ENCODE data around the gene FOS.

DNA sequence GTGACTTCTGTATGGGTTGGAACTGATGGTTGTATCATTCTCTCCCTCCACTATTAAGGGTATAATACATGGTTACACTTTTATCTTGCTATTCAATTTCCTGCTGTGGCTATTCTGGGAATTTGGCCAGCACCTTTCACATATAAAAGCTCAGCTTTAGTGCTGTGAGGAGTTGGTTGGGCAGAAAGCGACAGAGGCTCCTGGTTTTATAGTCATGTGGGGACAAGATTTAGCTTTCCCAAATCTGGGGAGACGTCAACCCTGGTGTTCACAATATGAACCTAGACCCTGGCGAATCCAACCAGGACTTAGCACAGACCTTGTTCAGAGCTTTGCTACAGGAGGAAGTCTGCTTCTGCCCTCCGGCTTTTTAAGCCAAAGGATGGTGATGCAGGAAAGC is 36.5 kb downstream of the FOS start:
- TF ChIP-seq, protein P1, sequence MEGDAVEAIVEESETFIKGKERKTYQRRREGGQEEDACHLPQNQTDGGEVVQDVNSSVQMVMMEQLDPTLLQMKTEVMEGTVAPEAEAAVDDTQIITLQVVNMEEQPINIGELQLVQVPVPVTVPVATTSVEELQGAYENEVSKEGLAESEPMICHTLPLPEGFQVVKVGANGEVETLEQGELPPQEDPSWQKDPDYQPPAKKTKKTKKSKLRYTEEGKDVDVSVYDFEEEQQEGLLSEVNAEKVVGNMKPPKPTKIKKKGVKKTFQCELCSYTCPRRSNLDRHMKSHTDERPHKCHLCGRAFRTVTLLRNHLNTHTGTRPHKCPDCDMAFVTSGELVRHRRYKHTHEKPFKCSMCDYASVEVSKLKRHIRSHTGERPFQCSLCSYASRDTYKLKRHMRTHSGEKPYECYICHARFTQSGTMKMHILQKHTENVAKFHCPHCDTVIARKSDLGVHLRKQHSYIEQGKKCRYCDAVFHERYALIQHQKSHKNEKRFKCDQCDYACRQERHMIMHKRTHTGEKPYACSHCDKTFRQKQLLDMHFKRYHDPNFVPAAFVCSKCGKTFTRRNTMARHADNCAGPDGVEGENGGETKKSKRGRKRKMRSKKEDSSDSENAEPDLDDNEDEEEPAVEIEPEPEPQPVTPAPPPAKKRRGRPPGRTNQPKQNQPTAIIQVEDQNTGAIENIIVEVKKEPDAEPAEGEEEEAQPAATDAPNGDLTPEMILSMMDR (conservative IDR thresholded peaks at IDR 0.05 in 1 of 2, IDR thresholded peaks at IDR 0.05 in 1 of 2; ENCODE audit: extremely low read depth in 1 of 2, insufficient read depth in 1 of 2, low read depth in 1 of 2, low read length in 2 of 2), result no peak
- TF ChIP-seq EZH2 (IDR thresholded peaks at IDR 0.05; ENCODE audit: borderline replicate concordance, low read length), result no peak

Measured in mammary epithelial cell (primary cell).